Stomach smooth muscle (tissue), 2 donors: ENCODE measurements around the gene MAZ.
"Not testable (repeated sequence)": the region's sequence is repeated elsewhere in the genome, so short reads cannot be mapped to it uniquely, and the experiment has no call there.

Experiments used
- H3K27ac ChIP-seq: one replicate; pipeline ENCODE4 v1.7.0; 2013; ENCODE audit warnings: mild to moderate bottlenecking, low read length, inconsistent platforms
- H3K27me3 ChIP-seq, 2 donors: one replicate each; pipeline ENCODE4 v1.7.0; 2013; ENCODE audit warnings: low read length in 2 of 2; ENCODE audit not compliant: insufficient read depth in 2 of 2, control insufficient read depth in 1 of 2
- H3K36me3 ChIP-seq, 2 donors: one replicate each; pipeline ENCODE4 v1.7.0; 2013; ENCODE audit warnings: low read length in 2 of 2; ENCODE audit not compliant: control insufficient read depth in 2 of 2, insufficient read depth in 2 of 2
- H3K4me1 ChIP-seq: one replicate; pipeline ENCODE4 v1.7.0; 2013; ENCODE audit warnings: low read length; ENCODE audit not compliant: control insufficient read depth, insufficient read depth
- H3K4me3 ChIP-seq, 2 donors: one replicate each; pipeline ENCODE4 v1.7.0; 2013; ENCODE audit warnings: low read length in 2 of 2
- H3K9ac ChIP-seq, 2 donors: one replicate each; pipeline ENCODE4 v1.7.0; 2013; ENCODE audit warnings: low read length in 2 of 2, mild to moderate bottlenecking in 1 of 2
- H3K9me3 ChIP-seq, 2 donors: one replicate each; pipeline ENCODE4 v1.7.0; 2013; ENCODE audit warnings: low read length in 2 of 2; ENCODE audit not compliant: control insufficient read depth in 2 of 2
- donor health status: healthy.
- donor health status: Pancreatic carcinoma.

Gene MAZ

DNA sequence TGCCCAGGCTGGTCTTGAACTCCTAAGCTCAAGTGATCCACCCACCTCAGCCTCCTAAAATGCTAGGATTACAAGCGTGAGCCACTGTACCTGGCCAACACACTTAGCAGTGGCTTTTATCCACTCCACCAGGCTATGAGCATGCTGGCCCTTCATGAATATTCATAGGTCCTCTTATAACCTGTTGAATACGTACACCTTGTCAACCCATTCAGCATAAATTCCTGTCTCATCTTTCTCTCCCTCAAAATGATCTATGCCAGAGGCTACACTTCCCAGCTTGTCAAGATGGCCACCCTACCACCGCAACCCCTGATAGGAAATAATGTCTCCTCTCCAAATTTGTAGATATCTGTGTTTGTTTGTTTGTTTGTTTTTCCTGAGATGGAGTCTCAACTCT, 39.3 kb upstream of the MAZ start:
- H3K27me3 ChIP-seq: peaks cover 2% of the 10 kb centered on the region in 2 donors
- no peak overlapping the region for H3K9ac ChIP-seq
- no peak overlapping the region for H3K27ac ChIP-seq
- no peaks in the 10 kb centered on the region for H3K36me3 ChIP-seq
- no peak overlapping the region for H3K4me3 ChIP-seq
- no peaks in the 10 kb centered on the region for H3K4me1 ChIP-seq
- H3K9me3 ChIP-seq: no peaks in the 10 kb centered on the region

DNA sequence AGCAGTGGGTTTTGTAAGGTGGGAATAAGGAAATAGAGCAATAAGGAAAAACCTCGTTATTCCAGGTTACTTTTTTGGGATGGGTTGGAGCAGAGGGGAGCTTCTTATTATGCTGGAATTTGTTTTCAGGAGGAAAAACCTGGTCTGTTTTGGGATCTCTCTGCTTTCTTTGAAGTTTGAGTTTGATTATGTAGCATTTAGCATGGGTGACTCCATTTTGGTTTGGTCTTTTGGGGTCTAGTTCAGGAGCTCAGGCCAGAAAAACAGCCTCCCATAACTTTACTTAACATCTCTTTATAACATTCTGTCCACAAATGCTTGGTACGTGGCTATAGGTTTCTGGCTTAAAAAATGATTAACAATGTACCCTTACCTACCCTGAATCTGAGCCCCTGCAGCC, 36.8 kb upstream of the MAZ start:
- Histone ChIP-seq H3K9me3 (no peaks in the 10 kb centered on the region), H3K9ac (no peak overlapping the region), H3K27me3 (peaks cover 0 to 2% of the 10 kb centered on the region in 2 donors), H3K27ac (no peak overlapping the region), H3K4me3 (no peak overlapping the region), H3K36me3 (no peaks in the 10 kb centered on the region), H3K4me1 (no peaks in the 10 kb centered on the region)

DNA sequence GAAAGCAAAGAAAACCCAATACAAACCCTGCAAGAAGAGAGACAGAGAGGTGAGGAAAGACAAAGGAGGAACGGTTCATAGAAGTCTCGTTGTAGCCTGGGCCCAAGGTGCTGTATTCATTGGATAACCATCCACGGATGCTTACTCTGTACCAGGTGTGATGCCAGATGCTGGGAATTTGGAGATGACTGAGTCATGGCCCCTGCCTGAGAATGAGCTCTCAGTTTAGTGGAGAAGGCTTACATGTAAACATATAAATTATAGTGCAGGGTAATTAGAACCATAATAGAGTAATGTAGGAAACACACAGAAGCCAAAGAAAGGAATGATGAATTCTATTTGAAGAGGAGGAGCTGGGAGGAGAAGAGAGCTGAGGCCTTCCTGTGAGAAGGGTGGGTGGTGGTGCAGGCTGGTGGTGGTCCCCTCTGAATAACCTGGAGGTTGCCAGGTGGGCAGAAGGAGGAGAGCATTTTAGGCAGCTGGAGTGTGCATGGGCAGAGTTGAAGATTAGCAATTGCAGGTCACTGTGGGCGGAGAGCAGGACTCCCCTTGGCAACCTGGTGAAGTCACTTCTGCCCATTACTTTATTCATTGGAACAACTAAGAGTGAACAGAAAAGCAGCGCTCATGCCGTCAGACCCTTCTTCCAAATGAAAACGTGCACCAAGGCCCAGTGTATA, 35.9 kb upstream of the MAZ start:
- no peaks in the 10 kb centered on the region for H3K9me3 ChIP-seq

DNA sequence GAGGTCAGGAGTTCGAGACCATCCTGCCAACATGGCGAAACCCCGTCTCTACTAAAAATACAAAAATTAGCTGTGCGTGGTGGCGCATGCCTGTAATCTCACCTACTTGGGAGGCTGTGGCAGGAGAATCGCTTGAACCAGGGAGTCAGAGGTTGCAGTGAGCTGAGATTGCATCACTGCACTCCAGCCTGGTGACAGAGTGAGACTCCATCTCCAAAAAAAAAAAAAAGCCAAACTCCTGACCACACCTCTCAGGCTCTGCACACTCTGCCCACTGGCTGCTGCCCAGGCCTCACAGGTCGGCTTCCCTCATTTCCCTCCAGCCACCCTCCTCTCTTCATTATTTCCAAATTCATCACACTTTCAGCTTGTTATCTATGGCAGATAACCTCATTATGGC, 34.0 kb upstream of the MAZ start:
- not testable (repeated sequence) for H3K4me3 ChIP-seq, H3K27ac ChIP-seq, H3K36me3 ChIP-seq, H3K4me1 ChIP-seq, H3K9ac ChIP-seq, H3K27me3 ChIP-seq, H3K9me3 ChIP-seq

More for the DNA sequence above, 35.9 kb upstream of the MAZ start:
- no peak overlapping the region for H3K9ac ChIP-seq
- no peaks in the 10 kb centered on the region for H3K4me1 ChIP-seq
- H3K27me3 ChIP-seq: peaks cover 0 to 2% of the 10 kb centered on the region in 2 donors
- no peaks in the 10 kb centered on the region for H3K36me3 ChIP-seq
- no peak overlapping the region for H3K4me3 ChIP-seq
- no peak overlapping the region for H3K27ac ChIP-seq

DNA sequence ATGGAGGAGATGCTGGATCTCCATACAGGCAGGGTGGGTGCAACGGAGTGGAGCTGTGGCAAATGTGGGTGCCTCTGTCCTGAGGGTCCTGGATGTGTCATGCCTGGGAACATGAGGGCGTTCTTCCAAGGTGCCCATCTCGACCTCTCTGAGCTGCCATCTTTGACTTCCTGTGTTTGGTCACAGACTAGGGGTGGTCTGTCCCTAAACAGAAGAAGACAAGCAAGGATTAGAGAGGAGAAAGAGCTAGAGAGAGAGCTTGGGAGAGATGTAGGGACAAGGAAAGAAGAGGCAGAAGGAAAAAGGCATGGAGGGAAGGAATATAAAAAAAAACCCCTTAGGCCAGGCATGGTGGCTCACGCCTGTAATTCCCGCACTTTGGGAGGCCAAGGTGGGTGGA, 31.6 kb upstream of the MAZ start:
- Histone ChIP-seq H3K27me3 (peaks cover 0 to 7% of the 10 kb centered on the region in 2 donors), H3K9me3 (no peaks in the 10 kb centered on the region), H3K9ac (no peak overlapping the region), H3K36me3 (no peaks in the 10 kb centered on the region), H3K4me1 (no peaks in the 10 kb centered on the region), H3K27ac (no peak overlapping the region), H3K4me3 (no peak overlapping the region)

DNA sequence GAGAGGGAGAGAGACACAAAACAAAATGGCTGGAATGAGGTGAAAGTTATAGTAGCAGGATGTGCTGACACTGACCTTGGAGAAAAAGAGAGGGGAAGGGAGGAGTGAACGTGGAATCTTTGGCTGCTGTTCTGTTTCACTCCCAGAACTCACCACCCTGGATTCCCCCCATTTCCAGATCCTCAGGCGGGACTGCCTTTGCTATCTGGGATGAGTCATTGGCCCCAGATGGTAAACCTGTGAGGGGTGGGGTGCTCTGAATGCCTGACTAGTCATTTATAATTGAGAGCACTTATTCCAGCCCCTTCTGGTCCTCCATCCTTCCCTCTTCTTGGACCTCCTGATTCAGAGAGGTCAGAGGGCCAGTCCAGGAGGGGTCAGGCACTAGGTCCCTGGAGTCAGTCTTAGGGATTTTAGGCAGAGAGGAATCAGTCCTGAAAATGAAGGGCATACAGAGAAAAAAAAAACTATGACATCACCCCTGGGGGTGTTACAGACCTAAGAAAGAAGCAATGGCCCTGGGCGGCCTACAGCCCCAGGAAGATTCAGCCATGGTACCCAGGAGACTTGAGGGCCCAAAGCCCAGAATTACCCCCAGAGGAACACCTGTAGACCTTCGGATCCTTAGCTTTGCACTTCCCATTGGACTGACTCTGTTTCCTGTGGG, 30.5 kb upstream of the MAZ start:
- Histone ChIP-seq H3K27ac (no peak overlapping the region), H3K9ac (no peak overlapping the region), H3K36me3 (no peaks in the 10 kb centered on the region), H3K9me3 (no peaks in the 10 kb centered on the region), H3K4me1 (no peaks in the 10 kb centered on the region), H3K4me3 (no peak overlapping the region), H3K27me3 (peaks cover 3 to 7% of the 10 kb centered on the region in 2 donors)

DNA sequence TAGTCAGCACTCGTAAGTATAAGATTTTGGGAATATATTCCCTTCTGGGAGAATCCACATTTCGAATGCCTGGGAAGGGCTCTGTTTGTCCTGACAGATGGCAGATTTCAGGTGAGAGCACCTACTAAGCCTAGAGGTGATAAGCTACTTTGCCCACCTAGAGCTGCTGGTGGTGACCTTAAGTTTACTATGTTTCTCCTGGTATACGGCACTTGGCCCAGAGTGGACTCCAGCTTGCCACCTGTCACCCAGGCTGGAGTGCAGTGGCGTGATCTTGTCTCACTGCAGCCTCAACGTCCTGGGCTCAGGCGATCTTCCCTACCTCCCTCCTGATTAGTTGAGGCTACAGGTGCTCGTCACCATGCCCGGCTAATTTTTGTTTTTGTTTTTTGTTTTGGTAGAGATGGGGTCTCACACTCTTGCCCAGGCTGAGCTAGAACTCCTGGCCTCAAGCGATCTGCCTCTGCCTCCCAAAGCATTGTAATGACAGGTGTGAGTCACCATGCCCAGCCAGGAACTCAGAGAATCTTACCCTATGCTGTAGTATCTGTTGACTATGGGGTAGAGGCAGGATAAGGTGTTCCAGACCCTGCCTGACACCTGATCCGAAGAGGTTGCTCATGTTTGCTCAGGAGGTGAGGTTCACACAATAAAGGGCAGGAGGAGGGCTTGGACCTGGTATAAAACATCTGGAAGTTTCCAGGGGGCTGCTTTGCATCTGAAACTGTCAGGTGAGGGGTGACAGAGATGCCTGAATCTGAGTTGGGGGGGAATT, 28.6 kb upstream of the MAZ start, which contains the start of gene ZG16:
Gene ZG16 (plus strand): TSS at position 681 of the 775 bp plus-strand sequence. CDS start 1,011 bp downstream, outside the sequence.
- H3K27me3 ChIP-seq: peaks cover 3 to 4% of the 10 kb centered on the region in 2 donors
- no peak within 1 kb of the TSS for H3K27ac ChIP-seq
- no peak within 1 kb of the TSS for H3K9ac ChIP-seq
- H3K4me3 ChIP-seq: no peak within 1 kb of the TSS
- H3K4me1 ChIP-seq: no peaks in the 10 kb centered on the region
- no peaks in the 10 kb centered on the region for H3K9me3 ChIP-seq
- no peaks in the 10 kb centered on the region for H3K36me3 ChIP-seq

DNA sequence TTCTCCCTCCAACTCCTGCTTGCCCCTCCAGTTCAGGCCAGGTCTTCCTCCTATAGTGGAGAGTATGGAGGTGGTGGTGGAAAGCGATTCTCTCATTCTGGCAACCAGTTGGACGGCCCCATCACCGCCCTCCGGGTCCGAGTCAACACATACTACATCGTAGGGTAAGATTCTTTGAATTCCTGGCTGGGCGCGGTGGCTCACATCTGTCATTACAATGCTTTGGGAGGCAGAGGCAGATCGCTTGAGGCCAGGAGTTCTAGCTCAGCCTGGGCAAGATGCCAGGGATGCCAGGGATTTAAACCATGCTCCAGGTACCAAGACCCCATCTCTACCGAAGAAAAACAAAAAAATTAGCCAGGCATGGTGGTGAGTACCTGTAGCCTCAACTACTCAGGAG, 26.9 kb upstream of the MAZ start:
- no peak overlapping the region for H3K4me3 ChIP-seq
- H3K4me1 ChIP-seq: no peaks in the 10 kb centered on the region
- H3K27me3 ChIP-seq: peaks cover 3 to 4% of the 10 kb centered on the region in 2 donors
- H3K9ac ChIP-seq: no peak overlapping the region
- no peak overlapping the region for H3K27ac ChIP-seq
- no peaks in the 10 kb centered on the region for H3K36me3 ChIP-seq
- no peaks in the 10 kb centered on the region for H3K9me3 ChIP-seq

DNA sequence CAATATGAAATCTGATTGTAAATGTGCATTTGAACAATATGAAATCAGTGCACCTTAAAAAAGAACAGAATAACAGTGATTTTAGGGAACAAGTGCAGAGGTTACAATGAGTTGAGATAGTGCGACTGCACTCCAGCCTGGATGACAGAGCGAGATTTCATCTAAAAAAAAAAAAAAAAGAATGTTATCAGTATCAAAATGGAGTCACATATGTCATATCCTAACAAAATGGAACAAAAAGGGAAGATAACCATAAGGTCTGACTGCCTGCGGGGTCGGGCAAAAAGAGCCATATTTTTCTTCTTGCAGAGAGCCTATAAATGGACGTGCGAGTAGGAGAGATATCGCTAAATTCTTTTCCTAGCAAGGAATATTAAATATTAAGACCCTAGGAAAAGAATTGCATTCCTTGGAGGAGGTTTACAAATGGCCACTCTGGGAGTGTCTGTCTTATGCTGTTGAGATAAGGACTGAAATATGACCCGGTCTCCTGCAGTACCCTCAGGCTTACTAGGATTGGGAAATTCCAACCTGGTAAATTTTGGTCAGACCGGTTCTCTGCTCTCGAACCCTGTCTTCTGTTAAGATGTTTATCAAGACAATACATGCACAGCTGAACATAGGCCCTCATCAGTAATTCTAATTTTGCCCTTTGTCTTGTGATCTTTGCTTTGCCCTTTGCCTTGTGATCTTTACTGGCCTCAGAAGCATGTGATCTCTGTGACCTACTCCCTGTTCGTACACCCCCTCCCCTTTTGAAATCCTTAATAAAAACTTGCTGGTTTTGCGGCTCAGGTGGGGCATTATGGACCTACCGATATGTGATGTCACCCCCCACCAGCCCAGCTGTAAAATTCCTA, 23.0 kb upstream of the MAZ start:
- not testable (repeated sequence) for H3K9ac ChIP-seq, H3K27ac ChIP-seq, H3K4me1 ChIP-seq, H3K4me3 ChIP-seq, H3K36me3 ChIP-seq, H3K9me3 ChIP-seq, H3K27me3 ChIP-seq

DNA sequence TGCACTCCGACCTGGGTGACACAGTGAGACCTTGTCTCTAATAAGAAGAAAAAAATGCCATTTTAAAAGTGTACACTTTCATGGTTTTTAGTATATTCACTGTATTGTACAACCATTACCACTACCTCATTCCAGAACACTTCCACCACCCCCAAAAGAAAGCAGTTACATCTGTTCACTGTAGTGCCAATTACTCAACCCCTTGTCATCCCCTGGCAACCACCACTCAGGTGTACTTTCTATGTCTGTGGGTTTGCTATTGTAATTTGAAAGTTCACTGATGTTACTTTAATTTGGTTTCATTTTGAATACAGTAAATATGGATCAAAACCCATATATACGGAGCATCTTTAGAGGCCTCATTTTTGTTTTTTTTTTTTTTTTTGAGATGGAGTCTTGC, 22.2 kb upstream of the MAZ start:
- Histone ChIP-seq H3K9ac (no peak overlapping the region), H3K4me3 (no peak overlapping the region), H3K4me1 (peaks cover 5% of the 10 kb centered on the region), H3K36me3 (no peaks in the 10 kb centered on the region), H3K27ac (no peak overlapping the region), H3K9me3 (no peaks in the 10 kb centered on the region), H3K27me3 (peaks cover 2 to 3% of the 10 kb centered on the region in 2 donors)
